ENCODE results near the gene FTSJ3. TPM values are rescaled to one million over a fixed set of nuclear protein-coding genes. Genes with fewer than 3 reads are reported as not detected.
"Not testable (repeated sequence)": the region's sequence is repeated elsewhere in the genome, so short reads cannot be mapped to it uniquely, and the experiment has no call there.

The FTSJ3 gene
- total RNA-seq, 1 donor from 2014 or later = 18.7 TPM

GRCh38 chr17:63827801-63828221 is 348 bp upstream of the FTSJ3 start:
- ATAC-seq = no peak

GRCh38 chr17:63826468-63827001 is 928 bp downstream of the FTSJ3 start:
- ATAC-seq = peak; percentile 4

- no peak for ATAC-seq
Observed at GRCh38 chr17:63824362-63824761, 3.1 kb downstream of the FTSJ3 start.

- ATAC-seq = no peak
Observed at GRCh38 chr17:63823659-63824331, 3.7 kb downstream of the FTSJ3 start.

- ATAC-seq = no peak
Observed at GRCh38 chr17:63822537-63822936, 4.9 kb downstream of the FTSJ3 start.

GRCh38 chr17:63821804-63822203 is 5.7 kb downstream of the FTSJ3 start:
- ATAC-seq = no peak

- ATAC-seq = no peak
Observed at GRCh38 chr17:63820963-63821561, 6.4 kb downstream of the FTSJ3 start.

GRCh38 chr17:63819585-63820537 is 7.6 kb downstream of the FTSJ3 start:
- ATAC-seq = peak; percentile 9

GRCh38 chr17:63819131-63819530 is 8.3 kb downstream of the FTSJ3 start:
- ATAC-seq = no peak

- ATAC-seq = no peak
Observed at GRCh38 chr17:63817736-63818385, 9.6 kb downstream of the FTSJ3 start.

- no peak for ATAC-seq
Observed at GRCh38 chr17:63816669-63817068, 10.8 kb downstream of the FTSJ3 start.

- ATAC-seq = no peak
Observed at GRCh38 chr17:63816123-63816522, 11.3 kb downstream of the FTSJ3 start.

- no peak for ATAC-seq
Observed at GRCh38 chr17:63809970-63810369, 17.5 kb downstream of the FTSJ3 start.

GRCh38 chr17:63805591-63805990 is 21.9 kb downstream of the FTSJ3 start:
- no peak for ATAC-seq

- ATAC-seq = no peak
Observed at GRCh38 chr17:63804328-63804727, 23.1 kb downstream of the FTSJ3 start.

- no peak for ATAC-seq
Observed at GRCh38 chr17:63800783-63801182, 26.7 kb downstream of the FTSJ3 start.

GRCh38 chr17:63798572-63799106 is 28.8 kb downstream of the FTSJ3 start:
- ATAC-seq = no peak

- not testable (repeated sequence) for ATAC-seq
Observed at GRCh38 chr17:63796375-63796774, 31.1 kb downstream of the FTSJ3 start.

- no peak for ATAC-seq
Observed at GRCh38 chr17:63792055-63792729, 35.3 kb downstream of the FTSJ3 start.

- ATAC-seq = no peak
Observed at GRCh38 chr17:63790057-63790456, 37.4 kb downstream of the FTSJ3 start.

GRCh38 chr17:63786971-63787711 is 40.3 kb downstream of the FTSJ3 start:
- peak; percentile 99 for ATAC-seq

Measured in esophagus mucosa (tissue), 1 donor.